K562 (cell line): ENCODE data around the gene RBKS. TPM values are rescaled to one million over a fixed set of nuclear protein-coding genes. Genes with fewer than 3 reads are reported as not detected.

ENCODE experiments used
- ATAC-seq: fragments of 200-7000 bp; cut with Tn5 transposase; 3 replicates; pipeline ENCODE4 v1.9.1; 2020; ENCODE audit warnings: moderate library complexity
- BruUV-seq: library from RNA; stranded (reverse); fragments of 400-500 nt; replicated peaks from 2 replicates; lab custom pipeline; 2021; lab: Mats Ljungman, UMichigan
- CTCF ChIA-PET: fragments of 300-600 bp; formaldehyde crosslinking; extraction: SDS; loops from one replicate; lab custom pipeline; 2021; ENCODE audit warnings: low intra/inter-chr PET ratio; lab: Yijun Ruan, JAX
- POLR2A ChIA-PET: fragments of 300-600, 350-650 bp; sonication (Branson Sonifier 250); formaldehyde crosslinking; extraction: SDS; loops from one replicate; lab custom pipeline; 2021; ENCODE audit warnings: antibody characterized with exemption, inconsistent platforms; lab: Yijun Ruan, JAX
- DNase-seq, 4 experiments: peaks; one replicate each; pipeline versions ENCODE4 v3.0.0 to v3.0.0-alpha.2; 2011 to 2018; ENCODE audit warnings: low spot score in 3 of 4, mixed read lengths in 3 of 4; ENCODE audit errors: extremely low read depth in 1 of 4
- FAIRE-seq: peaks from 2 replicates; lab custom pipeline; 2011; peaks lifted over from hg19 to GRCh38; lab: Jason Lieb, UNC
- H2AFZ ChIP-seq: 2 replicates; pipeline ENCODE4 v1.6.0; 2011; ENCODE audit warnings: low read depth, low read length, control low read depth, inconsistent platforms
- H3K27ac ChIP-seq: fragments of 200-600 bp; 3 replicates; pipeline ENCODE4 v1.8.0; 2011; ENCODE audit warnings: low read depth, mild to moderate bottlenecking, control low read depth, inconsistent platforms, low read length, moderate library complexity, mixed read lengths; ENCODE audit errors: extremely low read depth
- H3K27me3 ChIP-seq, 2 experiments: fragments of 300-600 bp in 1 of 2; 2 replicates in 1 of 2; 3 replicates in 1 of 2; pipeline versions ENCODE4 v1.6.0 to v1.8.0; 2011; ENCODE audit warnings: inconsistent platforms in 2 of 2, low read length in 2 of 2, mild to moderate bottlenecking in 1 of 2, mixed read lengths in 1 of 2, moderate library complexity in 1 of 2; ENCODE audit not compliant: control insufficient read depth in 2 of 2, insufficient read depth in 2 of 2
- H3K36me3 ChIP-seq: fragments of 300-600 bp; 3 replicates; pipeline ENCODE4 v1.8.0; 2011; ENCODE audit warnings: mild to moderate bottlenecking, low read length, inconsistent platforms; ENCODE audit not compliant: control insufficient read depth, insufficient read depth
- H3K4me1 ChIP-seq, 2 experiments: fragments of 200-600 bp in 1 of 2; replicated peaks in 1 of 2; 2 replicates in 1 of 2; 3 replicates in 1 of 2; pipeline versions ENCODE4 v1.5.1 to v1.8.0; 2011; ENCODE audit warnings: inconsistent platforms in 2 of 2, low read length in 2 of 2, mild to moderate bottlenecking in 1 of 2, mixed read lengths in 1 of 2, moderate library complexity in 1 of 2; ENCODE audit not compliant: control insufficient read depth in 2 of 2, insufficient read depth in 2 of 2
- H3K4me2 ChIP-seq: 2 replicates; pipeline ENCODE4 v1.6.1; 2011; ENCODE audit warnings: low read length, control low read depth, inconsistent platforms, mixed read lengths; ENCODE audit not compliant: insufficient read depth
- H3K4me3 ChIP-seq: fragments of 200-600 bp; sonication (generic), shearing (Covaris generic); 2 replicates; pipeline ENCODE4 v1.5.1; 2016; ENCODE audit warnings: control low read depth, inconsistent platforms
- H3K79me2 ChIP-seq: fragments of 200-600 bp; 3 replicates; pipeline ENCODE4 v1.8.0; 2011; ENCODE audit warnings: low read length, inconsistent platforms; ENCODE audit not compliant: control insufficient read depth, insufficient read depth
- H3K9ac ChIP-seq, 2 experiments: 2 replicates each; pipeline versions ENCODE4 v1.6.0 to v1.6.1; 2011; ENCODE audit warnings: low read depth in 2 of 2, low read length in 2 of 2, control low read depth in 1 of 2, inconsistent platforms in 1 of 2, mild to moderate bottlenecking in 1 of 2, mixed read lengths in 1 of 2; ENCODE audit not compliant: insufficient read depth in 1 of 2
- H3K9me1 ChIP-seq: one replicate; pipeline ENCODE4 v1.6.0; 2011; ENCODE audit warnings: inconsistent platforms, mild to moderate bottlenecking, low read length, moderate library complexity; ENCODE audit not compliant: control insufficient read depth, insufficient read depth
- H3K9me3 ChIP-seq: replicated peaks from 2 replicates; pipeline ENCODE4 v1.5.1; 2011; ENCODE audit warnings: low read depth, low read length, inconsistent platforms; ENCODE audit not compliant: control insufficient read depth, insufficient read depth
- H4K20me1 ChIP-seq: replicated peaks from 2 replicates; pipeline ENCODE4 v1.6.1; 2011; ENCODE audit warnings: low read length, inconsistent platforms, mixed read lengths; ENCODE audit not compliant: control insufficient read depth, insufficient read depth
- AFF4 ChIP-seq: sonication (generic); formaldehyde crosslinking; IDR thresholded peaks from 2 replicates; pipeline ENCODE4 v1.8.0; 2023; ENCODE audit warnings: mild to moderate bottlenecking, missing genetic modification reagents
- ELK1 ChIP-seq: sonication (generic); formaldehyde crosslinking; IDR thresholded peaks from 2 replicates; pipeline ENCODE4 v1.8.1; 2022; ENCODE audit warnings: missing genetic modification reagents
- ZFP1 ChIP-seq: fragments of 450-650 bp; formaldehyde crosslinking; IDR thresholded peaks from 2 replicates; pipeline ENCODE4 v1.4.0; 2020; ENCODE audit warnings: mild to moderate bottlenecking, mixed read lengths
- ZHX1 ChIP-seq: fragments of 150-350 bp; conservative IDR thresholded peaks from 2 replicates; pipeline ENCODE4 v1.6.1; 2014; ENCODE audit warnings: low read length
- WGBS: fragments of 100-300 bp; shearing (Covaris generic); methylation state at CpG from one replicate; pipeline ENCODE4 v1.1.6; 2016; ENCODE audit warnings: low coverage, mixed read lengths; ENCODE audit not compliant: insufficient coverage; ENCODE audit errors: missing lambda C conversion rate; 5-methylcytosine and 5-hydroxymethylcytosine counted together
- in situ Hi-C: fragments of 300-500 bp; cut with MboI; formaldehyde crosslinking; loops from 4 replicates; pipeline ENCODE4 v1.15.0; 2018; ENCODE audit warnings: inconsistent platforms, mixed read lengths
- intact Hi-C: fragments of 100-400 bp; cut with micrococcal nuclease; formaldehyde crosslinking; loops from 2 replicates; pipeline ENCODE4 v1.14.2; 2022
- polyA plus RNA-seq, 8 experiments: library from polyadenylated mRNA; depleted of rRNA in 4 of 8; stranded (reverse) in 5 of 8; unstranded in 3 of 8; fragments of >200 nt; fragmentation: Nextera tagmentation in 2 of 8; fragmentation: Illumina TruSeq in 1 of 8; extraction: Ambion mirVana in 2 of 8; extraction: Trizol in 1 of 8; gene quantifications; 2 replicates each; pipeline versions ENCODE4 v1.2.1 to v1.2.3, GENCODE V29; 2011 to 2014; ENCODE audit warnings: inconsistent platforms in 1 of 8, missing spikeins in 1 of 8
- total RNA-seq, 7 experiments: library from RNA; depleted of rRNA in 6 of 7; stranded (reverse); fragments of >200 nt in 6 of 7; fragmentation: Illumina TruSeq in 2 of 7; extraction: Trizol in 2 of 7; gene quantifications; 2 replicates each; pipeline versions ENCODE4 v1.2.1 to v1.2.3, GENCODE V29; 2011 to 2021; ENCODE audit warnings: low replicate concordance in 1 of 7

The RBKS gene
- total and polyA plus RNA-seq, 9 of the 15 experiments (the other 6 are each of a cell fraction or from before 2014, with no cell fraction given) = 0.06 to 0.39 (median 0.19) TPM

GRCh38 chr2:27797841-27798240, 92.3 kb downstream of the RBKS start:
- no peaks in the 10 kb centered on the region; the same call in 1 of the 2 replicates for H4K20me1 ChIP-seq
- BruUV-seq = no TSS peak
- ChIA-PET CTCF (no interaction called here), POLR2A (interaction anchor here (1.4 kb wide), 1 partner anchor 37 kb away, joined by 4 read pairs; no protein-coding TSS in a partner anchor)
- ATAC-seq = no peak
- no peak for DNase-seq
- in situ Hi-C loops (no loop called here), intact Hi-C loops (no loop called here)
- no peaks in the 10 kb centered on the region for H3K79me2 ChIP-seq
- no peaks in the 10 kb centered on the region for H3K36me3 ChIP-seq
- H2AFZ ChIP-seq = no peak overlapping the region
- H3K9me1 ChIP-seq = no peaks in the 10 kb centered on the region
- H3K4me1 ChIP-seq = no peaks in the 10 kb centered on the region; a peak in 1 of 5 replicates
- no peak for TF ChIP-seq ELK1 (CRISPR knock-in tag)
- H3K9me3 ChIP-seq = no peaks in the 10 kb centered on the region
- no peak overlapping the region for H3K9ac ChIP-seq
- 14% methylated on average over 4 of the region's 4 CpGs for WGBS
- no peak overlapping the region for H3K4me3 ChIP-seq
- H3K4me2 ChIP-seq = no peak overlapping the region
- H3K27ac ChIP-seq = no peak overlapping the region
- FAIRE-seq = no peak
- H3K27me3 ChIP-seq = peaks cover 21 to 39% of the 10 kb centered on the region in 2 experiments

- no peak for FAIRE-seq
- DNase-seq = no peak
- no TSS peak for BruUV-seq
- no peak overlapping the region for H3K4me2 ChIP-seq
- POLR2A ChIA-PET = interaction anchor here (0.9 kb wide), 1 partner anchor 8 kb away, joined by 3 read pairs; no protein-coding TSS in a partner anchor
- WGBS = 2% methylated on average over 11 of the region's 11 CpGs
- no peaks in the 10 kb centered on the region for H3K36me3 ChIP-seq
- no peak overlapping the region for H2AFZ ChIP-seq
- no peak overlapping the region for H3K9ac ChIP-seq
- CTCF ChIA-PET = no interaction called here
- no peaks in the 10 kb centered on the region; the same call in 1 of the 2 replicates for H4K20me1 ChIP-seq
- no peaks in the 10 kb centered on the region for H3K9me3 ChIP-seq
- no peaks in the 10 kb centered on the region for H3K9me1 ChIP-seq
- in situ Hi-C loops = no loop called here
- H3K4me3 ChIP-seq = no peak overlapping the region
- no peak overlapping the region for H3K27ac ChIP-seq
- H3K79me2 ChIP-seq = no peaks in the 10 kb centered on the region
- H3K27me3 ChIP-seq = peaks cover 21 to 39% of the 10 kb centered on the region in 2 experiments
- intact Hi-C loops = no loop called here
- ATAC-seq = no peak
- H3K4me1 ChIP-seq = no peaks in the 10 kb centered on the region; a peak in 1 of 5 replicates
- TF ChIP-seq ZHX1 (no peak), AFF4 (CRISPR knock-in tag) (no peak), ZFP1 (no peak)
These were observed 93.1 kb downstream of the RBKS start for GRCh38 chr2:27796791-27797765.
